ENCODE data around the gene PSME4. TPM values are rescaled to one million over a fixed set of nuclear protein-coding genes. Genes with fewer than 3 reads are reported as not detected.
"Not testable (repeated sequence)": the region's sequence is repeated elsewhere in the genome, so short reads cannot be mapped to it uniquely, and the experiment has no call there.

PSME4 gene
- polyA plus RNA-seq, 1 experiment: 52.0 TPM

- Histone ChIP-seq H3K27ac (ENCODE audit: low read depth, low read length) (no peak overlapping the region), H3K4me3 (ENCODE audit: low read depth, low read length) (no peak overlapping the region), H3K9me3 (ENCODE audit: control insufficient read depth, insufficient read depth, low read length) (no peaks in the 10 kb centered on the region), H3K27me3 (ENCODE audit: control insufficient read depth, insufficient read depth, low read length) (no peaks in the 10 kb centered on the region)
- TF ChIP-seq, protein P1, sequence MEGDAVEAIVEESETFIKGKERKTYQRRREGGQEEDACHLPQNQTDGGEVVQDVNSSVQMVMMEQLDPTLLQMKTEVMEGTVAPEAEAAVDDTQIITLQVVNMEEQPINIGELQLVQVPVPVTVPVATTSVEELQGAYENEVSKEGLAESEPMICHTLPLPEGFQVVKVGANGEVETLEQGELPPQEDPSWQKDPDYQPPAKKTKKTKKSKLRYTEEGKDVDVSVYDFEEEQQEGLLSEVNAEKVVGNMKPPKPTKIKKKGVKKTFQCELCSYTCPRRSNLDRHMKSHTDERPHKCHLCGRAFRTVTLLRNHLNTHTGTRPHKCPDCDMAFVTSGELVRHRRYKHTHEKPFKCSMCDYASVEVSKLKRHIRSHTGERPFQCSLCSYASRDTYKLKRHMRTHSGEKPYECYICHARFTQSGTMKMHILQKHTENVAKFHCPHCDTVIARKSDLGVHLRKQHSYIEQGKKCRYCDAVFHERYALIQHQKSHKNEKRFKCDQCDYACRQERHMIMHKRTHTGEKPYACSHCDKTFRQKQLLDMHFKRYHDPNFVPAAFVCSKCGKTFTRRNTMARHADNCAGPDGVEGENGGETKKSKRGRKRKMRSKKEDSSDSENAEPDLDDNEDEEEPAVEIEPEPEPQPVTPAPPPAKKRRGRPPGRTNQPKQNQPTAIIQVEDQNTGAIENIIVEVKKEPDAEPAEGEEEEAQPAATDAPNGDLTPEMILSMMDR (IDR thresholded peaks at IDR 0.05; ENCODE audit: low read depth, low read length): no peak
- DNase-seq (ENCODE audit: low read depth, low spot score): no peak
- POLR2A ChIA-PET: interaction anchor here (0.6 kb wide), 1 partner anchor 770 kb away, joined by 3 read pairs; no protein-coding TSS in a partner anchor
- CTCF ChIA-PET: no interaction called here
These were observed 122.7 kb downstream of the PSME4 start for GRCh38 chr2:53848062-53848461.

DNA sequence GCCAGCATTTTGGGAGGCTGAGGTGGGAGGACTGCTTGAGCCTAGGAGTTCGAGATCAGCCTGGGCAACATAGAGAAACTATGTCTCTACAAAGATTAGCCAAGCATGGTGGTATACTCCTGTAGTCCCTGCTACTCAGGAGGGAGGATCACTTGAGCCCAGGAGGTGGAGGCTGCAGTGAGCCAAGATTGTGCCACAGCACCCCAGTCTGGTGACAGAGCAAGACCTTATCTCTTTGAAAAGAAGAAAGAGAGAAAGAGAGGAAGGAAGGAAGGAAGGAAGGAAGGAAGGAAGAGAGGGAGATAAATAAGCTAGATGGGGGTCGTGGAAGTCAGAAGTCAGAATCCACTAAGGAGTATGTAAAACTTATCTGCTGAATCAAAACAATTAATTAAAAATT lies 127.2 kb downstream of the PSME4 start:
- CTCF ChIA-PET: no interaction called here
- POLR2A ChIA-PET: no interaction called here
- peaks cover 4% of the 10 kb centered on the region; the same call in 1 of the 2 replicates for H3K9me3 ChIP-seq (ENCODE audit: control insufficient read depth, insufficient read depth, low read length)
- no peak for DNase-seq (ENCODE audit: low read depth, low spot score)
- no peak overlapping the region for H3K27ac ChIP-seq (ENCODE audit: low read depth, low read length)
- H3K4me3 ChIP-seq (ENCODE audit: low read depth, low read length): no peak overlapping the region
- TF ChIP-seq, protein P1 (IDR thresholded peaks at IDR 0.05; ENCODE audit: low read depth, low read length): no peak
- no peaks in the 10 kb centered on the region for H3K27me3 ChIP-seq (ENCODE audit: control insufficient read depth, insufficient read depth, low read length)

DNA sequence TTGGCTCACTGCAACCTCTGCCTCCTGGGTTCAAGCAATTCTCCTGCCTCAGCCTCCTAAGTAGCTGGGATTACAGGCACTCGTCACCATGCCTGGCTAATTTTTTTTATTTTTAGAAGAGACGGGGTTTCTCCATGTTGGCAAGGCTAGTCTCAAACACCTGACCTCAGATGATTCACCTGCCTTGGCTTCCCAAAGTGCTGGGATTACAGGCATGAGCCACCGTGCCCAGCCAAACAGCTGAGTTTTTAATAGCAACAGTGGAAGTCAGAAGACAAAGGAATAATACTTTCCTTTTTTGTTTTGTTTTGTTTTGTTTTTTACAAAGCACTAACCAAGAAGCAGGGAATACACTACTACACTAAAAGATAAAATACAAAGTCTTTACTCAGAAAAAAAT lies 127.9 kb downstream of the PSME4 start:
- CTCF ChIA-PET: no interaction called here

GRCh38 chr2:53841651-53842050 lies 129.1 kb downstream of the PSME4 start:
- POLR2A ChIA-PET; H3K4me3 ChIP-seq (ENCODE audit: low read depth, low read length); H3K27ac ChIP-seq (ENCODE audit: low read depth, low read length); CTCF ChIA-PET; H3K27me3 ChIP-seq (ENCODE audit: control insufficient read depth, insufficient read depth, low read length); DNase-seq (ENCODE audit: low read depth, low spot score); H3K9me3 ChIP-seq (ENCODE audit: control insufficient read depth, insufficient read depth, low read length): not testable (repeated sequence)

More for the DNA sequence above, 127.9 kb downstream of the PSME4 start:
- TF ChIP-seq, protein P1 (IDR thresholded peaks at IDR 0.05; ENCODE audit: low read depth, low read length): no peak
- H3K4me3 ChIP-seq (ENCODE audit: low read depth, low read length): no peak overlapping the region
- POLR2A ChIA-PET: interaction anchor here (0.6 kb wide), 1 partner anchor 438 kb away, joined by 3 read pairs; no protein-coding TSS in a partner anchor
- no peak for DNase-seq (ENCODE audit: low read depth, low spot score)
- H3K9me3 ChIP-seq (ENCODE audit: control insufficient read depth, insufficient read depth, low read length): peaks cover 4% of the 10 kb centered on the region; the same call in 1 of the 2 replicates
- H3K27ac ChIP-seq (ENCODE audit: low read depth, low read length): no peak overlapping the region
- no peaks in the 10 kb centered on the region for H3K27me3 ChIP-seq (ENCODE audit: control insufficient read depth, insufficient read depth, low read length)

- ChIA-PET CTCF (no interaction called here), POLR2A (no interaction called here)
- Histone ChIP-seq H3K27me3 (ENCODE audit: control insufficient read depth, insufficient read depth, low read length) (no peaks in the 10 kb centered on the region), H3K4me3 (ENCODE audit: low read depth, low read length) (no peak overlapping the region), H3K9me3 (ENCODE audit: control insufficient read depth, insufficient read depth, low read length) (peaks cover 4% of the 10 kb centered on the region; the same call in 1 of the 2 replicates), H3K27ac (ENCODE audit: low read depth, low read length) (no peak overlapping the region)
- DNase-seq (ENCODE audit: low read depth, low spot score): no peak
- TF ChIP-seq, protein P1 (IDR thresholded peaks at IDR 0.05; ENCODE audit: low read depth, low read length): no peak
These were observed 130.2 kb downstream of the PSME4 start for GRCh38 chr2:53840580-53840979.

DNA sequence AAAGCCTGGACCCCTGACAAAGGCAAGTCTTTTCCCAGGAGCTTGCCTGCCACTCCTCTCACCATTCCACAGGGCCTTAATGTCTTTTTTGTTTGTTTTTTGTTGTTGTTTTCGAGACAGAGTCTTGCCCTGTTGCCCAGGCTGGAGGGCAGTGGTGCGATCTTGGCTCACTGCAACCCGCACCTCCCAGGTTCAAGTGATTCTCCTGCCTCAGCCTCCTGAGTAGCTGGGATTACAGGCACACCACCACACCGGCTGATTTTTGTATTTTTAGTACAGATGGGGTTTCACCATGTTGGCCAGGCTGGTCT lies 140.9 kb downstream of the PSME4 start:
- H3K9me3 ChIP-seq (ENCODE audit: control insufficient read depth, insufficient read depth, low read length); H3K27ac ChIP-seq (ENCODE audit: low read depth, low read length); H3K27me3 ChIP-seq (ENCODE audit: control insufficient read depth, insufficient read depth, low read length); CTCF ChIA-PET; POLR2A ChIA-PET; H3K4me3 ChIP-seq (ENCODE audit: low read depth, low read length); DNase-seq (ENCODE audit: low read depth, low spot score): not testable (repeated sequence)
